Endothelial cell (in vitro differentiated cells): ENCODE data around the gene CTSA. TPM values are rescaled to one million over a fixed set of nuclear protein-coding genes. Genes with fewer than 3 reads are reported as not detected.

Experiments
- DNase-seq: peaks from one replicate; pipeline ENCODE4 v3.0.0; 2021; ENCODE audit warnings: low spot score
- H3K27ac Mint-ChIP-seq: one replicate; pipeline ENCODE4 v1.8.0; 2021; ENCODE audit warnings: mixed read lengths, inconsistent platforms; ENCODE audit not compliant: unreplicated experiment
- H3K27me3 Mint-ChIP-seq: one replicate; pipeline ENCODE4 v1.8.0; 2021; ENCODE audit warnings: mild to moderate bottlenecking, moderate library complexity, mixed read lengths, inconsistent platforms; ENCODE audit not compliant: unreplicated experiment
- H3K36me3 Mint-ChIP-seq: one replicate; pipeline ENCODE4 v1.8.0; 2021; ENCODE audit warnings: mild to moderate bottlenecking, low read depth, mixed read lengths, inconsistent platforms; ENCODE audit not compliant: unreplicated experiment
- H3K4me1 Mint-ChIP-seq: one replicate; pipeline ENCODE4 v1.8.0; 2021; ENCODE audit warnings: mild to moderate bottlenecking, mixed read lengths, inconsistent platforms; ENCODE audit not compliant: unreplicated experiment
- H3K4me3 Mint-ChIP-seq: one replicate; pipeline ENCODE4 v1.8.0; 2021; ENCODE audit warnings: mild to moderate bottlenecking, mixed read lengths, inconsistent platforms; ENCODE audit not compliant: unreplicated experiment
- H3K9me3 Mint-ChIP-seq: one replicate; pipeline ENCODE4 v1.8.0; 2021; ENCODE audit warnings: mixed read lengths, inconsistent platforms; ENCODE audit not compliant: unreplicated experiment
- total RNA-seq: library from RNA; stranded (reverse); fragmentation: NEBNext Ultra II Directional; extraction: Animal tissue kit (Norgen Biotek cat#: 25700); gene quantifications from one replicate; pipeline ENCODE4 v1.2.1, GENCODE V29; 2021; ENCODE audit not compliant: unreplicated experiment
- TF ChIP-seq, protein P1 (sequence below): fragments of 200-600 bp; sonication (generic); IDR thresholded peaks from one replicate; pipeline ENCODE4 v1.5.0; 2021; ENCODE audit warnings: antibody characterized with exemption; ENCODE audit not compliant: unreplicated experiment

Gene CTSA
- total RNA-seq, 1 donor from 2014 or later = 62.7 TPM

DNA sequence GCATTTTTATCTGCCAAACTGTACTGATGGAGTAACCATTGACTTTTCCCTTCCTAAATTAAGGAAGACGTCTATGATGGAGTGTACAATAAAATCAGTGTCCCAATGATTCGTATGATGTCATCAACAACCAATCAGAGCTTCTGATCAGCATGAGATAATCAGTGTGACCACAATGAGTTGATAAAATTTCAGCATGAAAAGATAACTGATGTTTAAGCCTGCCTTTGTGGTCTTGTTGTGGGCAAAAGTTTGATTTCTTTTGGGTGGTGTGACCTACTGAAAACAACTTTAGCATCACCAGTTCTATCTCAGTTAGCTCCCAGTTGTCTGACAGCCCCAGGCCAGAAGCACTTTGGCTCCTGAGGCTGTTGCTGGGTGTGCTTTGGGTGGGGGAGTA, 46.6 kb downstream of the CTSA start:
- peaks cover 20% of the 10 kb centered on the region for H3K4me1 Mint-ChIP-seq
- H3K9me3 Mint-ChIP-seq = no peaks in the 10 kb centered on the region
- H3K4me3 Mint-ChIP-seq = peak overlapping the region; percentile 47
- H3K27ac Mint-ChIP-seq = peak overlapping the region; percentile 80
- peaks cover 20% of the 10 kb centered on the region for H3K36me3 Mint-ChIP-seq
- no peak for DNase-seq
- TF ChIP-seq, protein P1, sequence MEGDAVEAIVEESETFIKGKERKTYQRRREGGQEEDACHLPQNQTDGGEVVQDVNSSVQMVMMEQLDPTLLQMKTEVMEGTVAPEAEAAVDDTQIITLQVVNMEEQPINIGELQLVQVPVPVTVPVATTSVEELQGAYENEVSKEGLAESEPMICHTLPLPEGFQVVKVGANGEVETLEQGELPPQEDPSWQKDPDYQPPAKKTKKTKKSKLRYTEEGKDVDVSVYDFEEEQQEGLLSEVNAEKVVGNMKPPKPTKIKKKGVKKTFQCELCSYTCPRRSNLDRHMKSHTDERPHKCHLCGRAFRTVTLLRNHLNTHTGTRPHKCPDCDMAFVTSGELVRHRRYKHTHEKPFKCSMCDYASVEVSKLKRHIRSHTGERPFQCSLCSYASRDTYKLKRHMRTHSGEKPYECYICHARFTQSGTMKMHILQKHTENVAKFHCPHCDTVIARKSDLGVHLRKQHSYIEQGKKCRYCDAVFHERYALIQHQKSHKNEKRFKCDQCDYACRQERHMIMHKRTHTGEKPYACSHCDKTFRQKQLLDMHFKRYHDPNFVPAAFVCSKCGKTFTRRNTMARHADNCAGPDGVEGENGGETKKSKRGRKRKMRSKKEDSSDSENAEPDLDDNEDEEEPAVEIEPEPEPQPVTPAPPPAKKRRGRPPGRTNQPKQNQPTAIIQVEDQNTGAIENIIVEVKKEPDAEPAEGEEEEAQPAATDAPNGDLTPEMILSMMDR = no peak
- H3K27me3 Mint-ChIP-seq = peaks cover 9% of the 10 kb centered on the region

DNA sequence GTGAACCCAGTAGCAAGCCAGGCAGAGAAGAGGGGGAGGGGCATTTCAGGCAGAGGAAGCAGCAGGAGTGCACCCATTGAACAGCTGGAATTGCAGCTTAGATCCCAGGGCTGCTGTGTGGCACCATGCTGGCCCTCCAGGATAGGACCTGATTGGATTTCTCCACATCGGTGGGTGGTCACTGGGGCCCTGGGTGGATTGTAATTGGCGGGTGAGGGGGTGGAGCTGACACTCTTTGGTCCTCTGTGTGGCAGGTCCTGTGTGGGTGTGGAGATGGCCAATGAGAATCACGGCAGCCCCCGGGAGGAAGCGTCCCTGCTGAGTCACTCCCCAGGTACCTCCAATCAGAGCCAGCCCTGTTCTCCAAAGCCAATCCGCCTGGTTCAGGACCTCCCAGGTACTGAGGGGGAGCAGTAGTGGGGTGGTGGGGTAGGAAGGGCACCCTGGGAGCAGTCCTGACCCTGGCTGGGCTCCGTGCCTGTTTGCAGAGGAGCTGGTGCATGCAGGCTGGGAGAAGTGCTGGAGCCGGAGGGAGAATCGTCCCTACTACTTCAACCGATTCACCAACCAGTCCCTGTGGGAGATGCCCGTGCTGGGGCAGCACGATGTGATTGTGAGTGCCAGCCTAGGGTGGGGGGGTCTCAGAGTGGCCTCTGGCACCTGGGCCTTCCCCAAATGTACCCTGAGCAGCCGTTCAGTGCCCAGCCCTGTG, 47.7 kb downstream of the CTSA start:
- Mint-ChIP-seq H3K27ac (peak overlapping the region; percentile 80), H3K36me3 (peaks cover 21% of the 10 kb centered on the region), H3K9me3 (no peaks in the 10 kb centered on the region), H3K27me3 (peaks cover 5% of the 10 kb centered on the region), H3K4me3 (peak overlapping the region; percentile 52), H3K4me1 (peaks cover 16% of the 10 kb centered on the region)
- TF ChIP-seq, protein P1 = no peak
- DNase-seq = no peak

DNA sequence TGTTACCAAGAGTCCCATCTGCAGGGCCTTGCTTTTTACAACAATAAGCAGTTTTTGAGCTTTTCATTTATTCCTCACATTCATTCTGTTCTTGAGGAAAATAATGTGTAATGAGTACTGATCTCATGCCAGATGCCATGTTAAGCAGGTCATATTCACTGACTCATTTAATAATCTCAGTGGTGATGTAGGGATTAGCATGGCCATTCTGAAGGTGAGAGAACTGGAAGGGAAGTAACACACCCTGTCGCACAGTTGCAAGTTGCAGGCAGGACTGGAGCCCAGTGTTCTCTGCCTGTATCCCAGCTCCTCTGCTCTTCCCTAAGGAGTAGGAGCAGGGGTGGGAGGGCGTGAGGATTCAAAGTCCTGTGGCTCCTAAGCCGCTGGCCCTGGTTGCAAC, 48.9 kb downstream of the CTSA start:
- no peak for DNase-seq
- Mint-ChIP-seq H3K4me3 (no peak overlapping the region), H3K27ac (no peak overlapping the region), H3K4me1 (peaks cover 16% of the 10 kb centered on the region), H3K36me3 (peaks cover 33% of the 10 kb centered on the region), H3K27me3 (peaks cover 4% of the 10 kb centered on the region), H3K9me3 (no peaks in the 10 kb centered on the region)
- TF ChIP-seq, protein P1 = no peak

DNA sequence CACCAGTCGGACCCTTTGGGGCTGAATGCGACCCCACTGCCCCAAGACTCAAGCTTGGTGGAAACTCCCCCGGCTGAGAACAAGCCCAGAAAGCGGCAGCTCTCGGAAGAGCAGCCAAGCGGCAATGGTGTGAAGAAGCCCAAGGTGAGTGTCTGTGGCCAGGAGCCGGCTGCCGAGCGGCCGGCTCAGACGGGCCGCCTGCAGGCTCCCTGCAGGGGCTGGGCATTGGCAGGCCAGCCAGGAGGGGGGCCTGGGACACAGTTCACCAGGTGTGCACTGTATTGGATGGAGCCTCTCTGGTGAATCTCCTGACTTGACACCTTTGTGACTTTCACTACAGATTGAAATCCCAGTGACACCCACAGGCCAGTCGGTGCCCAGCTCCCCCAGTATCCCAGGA, 49.3 kb downstream of the CTSA start:
- Mint-ChIP-seq H3K27ac (no peak overlapping the region), H3K36me3 (peaks cover 36% of the 10 kb centered on the region), H3K4me3 (no peak overlapping the region), H3K9me3 (no peaks in the 10 kb centered on the region), H3K4me1 (peaks cover 16% of the 10 kb centered on the region), H3K27me3 (no peaks in the 10 kb centered on the region)
- no peak for DNase-seq
- TF ChIP-seq, protein P1 = no peak

DNA sequence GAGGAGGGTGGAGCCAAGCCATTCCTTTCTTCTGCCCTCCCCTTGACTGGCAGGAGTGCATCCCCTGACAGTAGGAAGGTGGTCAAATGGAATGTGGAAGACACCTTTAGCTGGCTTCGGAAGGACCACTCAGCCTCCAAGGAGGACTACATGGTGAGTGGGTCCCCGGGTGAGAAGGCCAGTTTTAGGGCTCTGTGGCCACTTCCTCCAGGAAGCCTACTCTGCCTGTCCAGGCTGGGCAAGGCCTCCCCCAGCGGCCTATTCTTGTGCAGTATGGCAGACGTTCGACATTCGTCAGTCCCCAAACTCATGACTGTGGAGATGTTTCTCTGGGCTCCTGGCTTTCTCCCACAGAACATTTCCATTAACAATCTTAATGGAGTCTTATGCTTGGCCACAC, 52.5 kb downstream of the CTSA start:
- no peak for DNase-seq
- H3K4me1 Mint-ChIP-seq = peaks cover 1% of the 10 kb centered on the region
- H3K36me3 Mint-ChIP-seq = peaks cover 37% of the 10 kb centered on the region
- H3K27ac Mint-ChIP-seq = no peak overlapping the region
- no peaks in the 10 kb centered on the region for H3K27me3 Mint-ChIP-seq
- H3K4me3 Mint-ChIP-seq = no peak overlapping the region
- TF ChIP-seq, protein P1 = no peak
- H3K9me3 Mint-ChIP-seq = no peaks in the 10 kb centered on the region
